H9 (cell line): ENCODE results near the gene TYRP1. TPM values are rescaled to one million over a fixed set of nuclear protein-coding genes. Genes with fewer than 3 reads are reported as not detected.

Experiments
- DNase-seq: peaks from one replicate; pipeline ENCODE4 v3.0.0-alpha.2; 2017
- H2AFZ ChIP-seq: one replicate; pipeline ENCODE4 v1.6.1; 2013; ENCODE audit warnings: mild to moderate bottlenecking, low read length, control low read depth, moderate library complexity
- H2AK5ac ChIP-seq: 2 replicates; pipeline ENCODE4 v1.6.1; 2013; ENCODE audit warnings: low read length, control low read depth, mixed read lengths; ENCODE audit not compliant: insufficient read length
- H2BK120ac ChIP-seq: one replicate; pipeline ENCODE4 v1.6.1; 2013; ENCODE audit warnings: low read depth, mild to moderate bottlenecking, low read length, control low read depth, inconsistent platforms; ENCODE audit not compliant: poor library complexity, severe bottlenecking
- H2BK12ac ChIP-seq: 2 replicates; pipeline ENCODE4 v1.6.1; 2013; ENCODE audit warnings: low read length, control low read depth, mixed read lengths, low read depth; ENCODE audit not compliant: insufficient read length
- H2BK15ac ChIP-seq: 2 replicates; pipeline ENCODE4 v1.6.1; 2013; ENCODE audit warnings: low read depth, low read length, control low read depth
- H2BK20ac ChIP-seq: one replicate; pipeline ENCODE4 v1.6.1; 2013; ENCODE audit warnings: low read depth, mild to moderate bottlenecking, low read length, control low read depth, inconsistent platforms; ENCODE audit not compliant: poor library complexity, severe bottlenecking
- H2BK5ac ChIP-seq: 2 replicates; pipeline ENCODE4 v1.6.1; 2013; ENCODE audit warnings: low read length, control low read depth, mixed read lengths; ENCODE audit not compliant: insufficient read length
- H3K14ac ChIP-seq: 2 replicates; pipeline ENCODE4 v1.6.1; 2013; ENCODE audit warnings: low read length, control low read depth; ENCODE audit not compliant: insufficient read depth
- H3K18ac ChIP-seq: 2 replicates; pipeline ENCODE4 v1.6.1; 2013; ENCODE audit warnings: low read depth, mild to moderate bottlenecking, mixed read lengths, low read length, control low read depth; ENCODE audit not compliant: insufficient read length
- H3K23ac ChIP-seq: 2 replicates; pipeline ENCODE4 v1.6.1; 2013; ENCODE audit warnings: low read length, control low read depth, mixed read lengths, low read depth; ENCODE audit not compliant: insufficient read length
- H3K23me2 ChIP-seq: 2 replicates; pipeline ENCODE4 v1.6.1; 2013; ENCODE audit warnings: low read depth, mild to moderate bottlenecking, mixed read lengths, low read length, control low read depth; ENCODE audit not compliant: insufficient read length, poor library complexity, severe bottlenecking
- H3K27ac ChIP-seq: 2 replicates; pipeline ENCODE4 v1.5.1; 2013; ENCODE audit warnings: low read length, control low read depth, mixed read lengths, low read depth; ENCODE audit not compliant: insufficient read length
- H3K27me3 ChIP-seq: 2 replicates; pipeline ENCODE4 v1.6.1; 2013; ENCODE audit warnings: low read length, control low read depth, inconsistent platforms; ENCODE audit not compliant: insufficient read depth
- H3K4ac ChIP-seq: 2 replicates; pipeline ENCODE4 v1.6.1; 2013; ENCODE audit warnings: low read depth, mild to moderate bottlenecking, control low read depth, inconsistent platforms, low read length, moderate library complexity
- H3K4me1 ChIP-seq: 2 replicates; pipeline ENCODE4 v1.6.1; 2013; ENCODE audit warnings: low read length, control low read depth, inconsistent platforms; ENCODE audit not compliant: insufficient read depth
- H3K4me2 ChIP-seq: 2 replicates; pipeline ENCODE4 v1.6.1; 2013; ENCODE audit warnings: low read length, control low read depth, mixed read lengths; ENCODE audit not compliant: insufficient read length, insufficient read depth
- H3K56ac ChIP-seq: 2 replicates; pipeline ENCODE4 v1.6.1; 2013; ENCODE audit warnings: low read depth, mild to moderate bottlenecking, mixed read lengths, low read length, control low read depth; ENCODE audit not compliant: insufficient read length
- H3K79me1 ChIP-seq: 2 replicates; pipeline ENCODE4 v1.6.1; 2013; ENCODE audit warnings: low read depth, mild to moderate bottlenecking, moderate library complexity, low read length, control low read depth, inconsistent platforms; ENCODE audit not compliant: insufficient read depth, poor library complexity, severe bottlenecking
- H3K79me2 ChIP-seq: 2 replicates; pipeline ENCODE4 v1.6.1; 2013; ENCODE audit warnings: low read length, control low read depth, inconsistent platforms; ENCODE audit not compliant: insufficient read depth
- H3K9ac ChIP-seq: 2 replicates; pipeline ENCODE4 v1.6.1; 2013; ENCODE audit warnings: low read length, control low read depth, mixed read lengths; ENCODE audit not compliant: insufficient read length; ENCODE audit errors: extremely low read depth
- H3K9me3 ChIP-seq: one replicate; pipeline ENCODE4 v1.6.1; 2013; ENCODE audit warnings: low read depth, low read length, inconsistent platforms; ENCODE audit not compliant: control insufficient read depth
- H3T11ph ChIP-seq: one replicate; pipeline ENCODE4 v1.6.1; 2013; ENCODE audit warnings: mild to moderate bottlenecking, low read length, control low read depth, inconsistent platforms
- H4K20me1 ChIP-seq: one replicate; pipeline ENCODE4 v1.6.1; 2013; ENCODE audit not compliant: control insufficient read depth, insufficient read length, insufficient read depth
- H4K5ac ChIP-seq: 2 replicates; pipeline ENCODE4 v1.6.1; 2013; ENCODE audit warnings: low read depth, mild to moderate bottlenecking, mixed read lengths, low read length, control low read depth; ENCODE audit not compliant: insufficient read length
- H4K8ac ChIP-seq: replicated peaks from 2 replicates; pipeline ENCODE4 v1.6.1; 2013; ENCODE audit warnings: low read length, control low read depth, mixed read lengths, low read depth; ENCODE audit not compliant: insufficient read length
- H4K91ac ChIP-seq: 2 replicates; pipeline ENCODE4 v1.6.1; 2013; ENCODE audit warnings: low read depth, mild to moderate bottlenecking, moderate library complexity, mixed read lengths, low read length, control low read depth; ENCODE audit not compliant: insufficient read length
- H3K27ac Mint-ChIP-seq, 3 experiments: 2 replicates in 2 of 3; 3 replicates in 1 of 3; pipeline ENCODE4 v1.8.0; 2020 to 2021; ENCODE audit warnings: mixed read lengths in 3 of 3, mild to moderate bottlenecking in 1 of 3, moderate library complexity in 1 of 3
- H3K27me3 Mint-ChIP-seq: 2 replicates; pipeline ENCODE4 v1.8.0; 2021; ENCODE audit warnings: low read depth, mild to moderate bottlenecking, moderate library complexity, mixed read lengths
- H3K36me3 Mint-ChIP-seq, 3 experiments: 2 replicates in 2 of 3; 3 replicates in 1 of 3; pipeline ENCODE4 v1.8.0; 2020 to 2021; ENCODE audit warnings: low read depth in 3 of 3, mixed read lengths in 3 of 3; ENCODE audit not compliant: insufficient read depth in 1 of 3
- H3K4me1 Mint-ChIP-seq, 2 experiments: 2 replicates each; pipeline ENCODE4 v1.8.0; 2020; ENCODE audit warnings: mixed read lengths in 2 of 2
- H3K4me3 Mint-ChIP-seq, 2 experiments: 2 replicates in 1 of 2; 3 replicates in 1 of 2; pipeline ENCODE4 v1.8.0; 2020 to 2021; ENCODE audit warnings: mild to moderate bottlenecking in 2 of 2, mixed read lengths in 2 of 2, moderate library complexity in 1 of 2
- H3K9me3 Mint-ChIP-seq, 2 experiments: 2 replicates in 1 of 2; 3 replicates in 1 of 2; pipeline ENCODE4 v1.8.0; 2020; ENCODE audit warnings: mild to moderate bottlenecking in 2 of 2, mixed read lengths in 2 of 2, moderate library complexity in 1 of 2
- WGBS: extraction: QIAGEN DNeasy Blood & Tissue Kit; methylation state at CpG from one replicate; pipeline ENCODE4 v1.1.7; 2013; ENCODE audit warnings: missing lambda C conversion rate, low lambda C conversion rate, mixed read lengths; ENCODE audit not compliant: insufficient read length; ENCODE audit errors: extremely low coverage; 5-methylcytosine and 5-hydroxymethylcytosine counted together
- total RNA-seq: library from RNA; stranded (reverse); gene quantifications from 2 replicates; pipeline ENCODE4 v1.2.1, GENCODE V29; 2021
- TF ChIP-seq, protein P1 (sequence below): fragments of 200-600 bp; sonication (generic); conservative IDR thresholded peaks from 3 replicates; pipeline ENCODE4 v1.8.0; 2021; ENCODE audit warnings: antibody characterized with exemption, mild to moderate bottlenecking

Gene TYRP1
- total RNA-seq, 1 experiment from 2014 or later = not detected

DNA sequence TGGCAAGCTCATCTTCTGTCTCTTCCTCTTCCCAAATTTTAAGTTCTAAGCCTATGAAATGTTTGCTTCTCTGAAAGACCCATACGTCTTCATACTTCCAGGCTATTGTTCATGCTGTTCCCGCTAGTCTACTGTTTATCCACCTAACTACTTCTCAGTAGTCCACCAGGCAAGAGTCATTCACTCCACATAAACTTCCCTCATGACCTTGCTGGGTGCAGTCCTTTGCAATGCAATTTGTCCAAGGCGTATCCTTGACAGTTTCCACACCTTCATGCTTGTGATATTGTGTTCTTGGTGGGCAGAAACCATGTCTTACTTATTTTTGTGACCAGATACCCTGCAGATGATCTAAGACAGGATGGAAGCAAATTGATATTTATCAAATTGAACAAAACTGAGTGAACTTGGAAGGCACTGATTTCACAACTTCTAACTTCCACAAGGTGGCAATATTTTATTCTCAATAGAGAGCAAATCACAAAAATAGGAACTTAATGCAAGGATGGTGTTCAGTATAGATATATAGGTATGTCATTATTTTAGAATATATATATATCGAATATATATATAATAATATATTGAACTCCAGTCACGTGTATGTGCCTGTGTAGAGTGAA is 30.3 kb downstream of the TYRP1 start:
- Histone ChIP-seq H2BK12ac (no peak overlapping the region), H3K79me2 (no peaks in the 10 kb centered on the region), H2BK15ac (no peak overlapping the region), H2AK5ac (no peak overlapping the region), H3K14ac (no peak overlapping the region), H4K8ac (no peak overlapping the region), H3K4me1 (peaks cover under 1% of the 10 kb centered on the region; the same call in 1 of the 2 replicates), H2BK5ac (no peak overlapping the region), H4K5ac (no peak overlapping the region), H3K23me2 (no peaks in the 10 kb centered on the region), H4K91ac (no peak overlapping the region), H2BK120ac (no peak overlapping the region), H2BK20ac (no peak overlapping the region), H3T11ph (no peak overlapping the region), H3K4ac (no peak overlapping the region), H2AFZ (no peak overlapping the region), H3K56ac (no peak overlapping the region), H3K4me2 (no peak overlapping the region), H3K18ac (no peak overlapping the region), H3K27ac (no peak overlapping the region), H3K79me1 (no peaks in the 10 kb centered on the region), H3K27me3 (no peaks in the 10 kb centered on the region), H4K20me1 (no peaks in the 10 kb centered on the region), H3K9ac (no peak overlapping the region), H3K9me3 (no peaks in the 10 kb centered on the region), H3K23ac (no peak overlapping the region)
- no peak for DNase-seq
- Mint-ChIP-seq H3K36me3 (no peaks in the 10 kb centered on the region), H3K9me3 (no peaks in the 10 kb centered on the region), H3K4me1 (peaks cover 6 to 8% of the 10 kb centered on the region in 2 experiments), H3K4me3 (no peak overlapping the region), H3K27ac (no peak overlapping the region), H3K27me3 (no peaks in the 10 kb centered on the region)
- TF ChIP-seq, protein P1, sequence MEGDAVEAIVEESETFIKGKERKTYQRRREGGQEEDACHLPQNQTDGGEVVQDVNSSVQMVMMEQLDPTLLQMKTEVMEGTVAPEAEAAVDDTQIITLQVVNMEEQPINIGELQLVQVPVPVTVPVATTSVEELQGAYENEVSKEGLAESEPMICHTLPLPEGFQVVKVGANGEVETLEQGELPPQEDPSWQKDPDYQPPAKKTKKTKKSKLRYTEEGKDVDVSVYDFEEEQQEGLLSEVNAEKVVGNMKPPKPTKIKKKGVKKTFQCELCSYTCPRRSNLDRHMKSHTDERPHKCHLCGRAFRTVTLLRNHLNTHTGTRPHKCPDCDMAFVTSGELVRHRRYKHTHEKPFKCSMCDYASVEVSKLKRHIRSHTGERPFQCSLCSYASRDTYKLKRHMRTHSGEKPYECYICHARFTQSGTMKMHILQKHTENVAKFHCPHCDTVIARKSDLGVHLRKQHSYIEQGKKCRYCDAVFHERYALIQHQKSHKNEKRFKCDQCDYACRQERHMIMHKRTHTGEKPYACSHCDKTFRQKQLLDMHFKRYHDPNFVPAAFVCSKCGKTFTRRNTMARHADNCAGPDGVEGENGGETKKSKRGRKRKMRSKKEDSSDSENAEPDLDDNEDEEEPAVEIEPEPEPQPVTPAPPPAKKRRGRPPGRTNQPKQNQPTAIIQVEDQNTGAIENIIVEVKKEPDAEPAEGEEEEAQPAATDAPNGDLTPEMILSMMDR = peak; percentile 57
- no CpG with 5 or more reads among the region's 5 CpGs for WGBS
